Retina (tissue), 1 donor: Measurements from ENCODE around the gene ELP4.
A peak's percentile ranks its signal among the peaks of the same experiment; 100 is the strongest.

Source experiments
- DNase-seq: peaks from one replicate; pipeline ENCODE4 v3.0.0-alpha.2; 2016

The ELP4 gene

GRCh38 chr11:31815711-31816467 is 306.3 kb downstream of the ELP4 start:
- no peak for DNase-seq

GRCh38 chr11:31816468-31817053 is 307.0 kb downstream of the ELP4 start:
- DNase-seq: peak; percentile 84

GRCh38 chr11:31817054-31817620 is 307.6 kb downstream of the ELP4 start:
- DNase-seq: peak; percentile 73

- peak; percentile 96 for DNase-seq
Measured at GRCh38 chr11:31817621-31818424, 308.3 kb downstream of the ELP4 start.

GRCh38 chr11:31818425-31818755 is 308.8 kb downstream of the ELP4 start:
- no peak for DNase-seq

- DNase-seq: peak; percentile 85
Measured at GRCh38 chr11:31818874-31819331, 309.3 kb downstream of the ELP4 start.

GRCh38 chr11:31819621-31820437 is 310.3 kb downstream of the ELP4 start:
- DNase-seq: peak; percentile 93

- peak; percentile 86 for DNase-seq
Measured at GRCh38 chr11:31820438-31820818, 310.9 kb downstream of the ELP4 start.

- no peak for DNase-seq
Measured at GRCh38 chr11:31821235-31821764, 311.7 kb downstream of the ELP4 start.

GRCh38 chr11:31821766-31822165 is 312.2 kb downstream of the ELP4 start:
- DNase-seq: peak; percentile 87

- peak; percentile 75 for DNase-seq
Measured at GRCh38 chr11:31822175-31822926, 312.8 kb downstream of the ELP4 start.

GRCh38 chr11:31822927-31823643 is 313.5 kb downstream of the ELP4 start:
- DNase-seq: no peak

GRCh38 chr11:31823644-31824331 is 314.2 kb downstream of the ELP4 start:
- DNase-seq: peak; percentile 62

GRCh38 chr11:31824332-31824878 is 314.8 kb downstream of the ELP4 start:
- no peak for DNase-seq

- DNase-seq: peak; percentile 79
Measured at GRCh38 chr11:31824879-31825837, 315.6 kb downstream of the ELP4 start.

- peak; percentile 91 for DNase-seq
Measured at GRCh38 chr11:31825838-31826484, 316.4 kb downstream of the ELP4 start.

- DNase-seq: peak; percentile 95
Measured at GRCh38 chr11:31826536-31827438, 317.2 kb downstream of the ELP4 start.
